Measurements from ENCODE around the gene LUZP2.

DNA sequence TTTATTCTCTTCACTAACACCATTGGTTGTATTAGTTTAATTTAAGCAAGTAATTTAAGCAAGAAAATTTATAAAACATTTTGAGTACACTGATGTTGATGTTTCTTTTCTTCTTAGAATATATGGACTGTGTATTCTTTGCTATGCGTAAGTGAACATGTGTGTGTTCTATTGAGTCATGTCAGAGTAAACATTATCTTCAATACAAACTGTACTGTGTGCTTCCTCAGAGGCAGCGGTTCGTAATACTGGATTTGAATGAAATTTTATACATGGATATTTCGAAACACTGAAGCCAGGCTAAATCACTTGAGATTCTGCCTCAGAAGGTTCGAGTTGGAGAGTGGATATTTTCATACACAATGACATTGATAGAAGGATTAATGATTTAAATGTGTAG, 452.6 kb downstream of the LUZP2 start:
- TF ChIP-seq POLR2A (IDR thresholded peaks at IDR 0.05) (no peak), CTCF (IDR thresholded peaks at IDR 0.05) (no peak), POLR2AphosphoS5 (IDR thresholded peaks at IDR 0.05) (no peak)
